Keratinocyte (primary cell): Measurements from ENCODE around the gene EVI5. TPM values are rescaled to one million over a fixed set of nuclear protein-coding genes. Genes with fewer than 3 reads are reported as not detected.

Source experiments
- DNase-seq: peaks from one replicate; pipeline ENCODE4 v3.0.0-alpha.2; 2011; ENCODE audit warnings: low read depth, missing footprints, low spot score
- FAIRE-seq: peaks from 2 replicates; lab custom pipeline; 2011; peaks lifted over from hg19 to GRCh38; lab: Jason Lieb, UNC
- H2AFZ ChIP-seq: 2 replicates; pipeline ENCODE4 v1.6.0; 2012; ENCODE audit warnings: low read length, control low read depth, inconsistent platforms; ENCODE audit not compliant: control insufficient read depth
- H3K27ac ChIP-seq: 2 replicates; pipeline ENCODE4 v1.5.1; 2011; ENCODE audit warnings: low read length; ENCODE audit not compliant: control insufficient read depth, insufficient read depth
- H3K27me3 ChIP-seq: 3 replicates; pipeline ENCODE4 v1.6.0; 2011; ENCODE audit warnings: low read length; ENCODE audit not compliant: control insufficient read depth, insufficient read depth; ENCODE audit errors: extremely low read depth
- H3K36me3 ChIP-seq, 2 experiments: 2 replicates in 1 of 2; 3 replicates in 1 of 2; pipeline ENCODE4 v1.5.1; 2011; ENCODE audit warnings: low read length in 2 of 2, mild to moderate bottlenecking in 1 of 2; ENCODE audit not compliant: control insufficient read depth in 2 of 2, insufficient read depth in 2 of 2; ENCODE audit errors: extremely low read depth in 1 of 2
- H3K4me1 ChIP-seq: 3 replicates; pipeline ENCODE4 v1.5.1; 2011; ENCODE audit warnings: low read length; ENCODE audit not compliant: control insufficient read depth, insufficient read depth; ENCODE audit errors: extremely low read depth
- H3K4me2 ChIP-seq: 3 replicates; pipeline ENCODE4 v1.6.0; 2011; ENCODE audit warnings: low read depth, low read length; ENCODE audit not compliant: control insufficient read depth, insufficient read depth; ENCODE audit errors: extremely low read depth
- H3K4me3 ChIP-seq, 3 experiments: fragments of 200-600 bp in 1 of 3; sonication (generic) in 1 of 3; 2 replicates in 2 of 3; 3 replicates in 1 of 3; pipeline ENCODE4 v1.5.1; 2011 to 2016; ENCODE audit warnings: low read length in 3 of 3, mild to moderate bottlenecking in 3 of 3, control low read depth in 2 of 3, inconsistent platforms in 1 of 3, low read depth in 1 of 3, mixed read lengths in 1 of 3, mixed run types in 1 of 3, moderate library complexity in 1 of 3; ENCODE audit not compliant: control insufficient read depth in 2 of 3, insufficient read depth in 2 of 3; ENCODE audit errors: extremely low read depth in 1 of 3
- H3K79me2 ChIP-seq: 2 replicates; pipeline ENCODE4 v1.6.0; 2012; ENCODE audit warnings: low read length; ENCODE audit not compliant: control insufficient read depth, insufficient read depth
- H3K9ac ChIP-seq: 3 replicates; pipeline ENCODE4 v1.6.0; 2011; ENCODE audit warnings: low read length; ENCODE audit not compliant: control insufficient read depth, insufficient read depth; ENCODE audit errors: extremely low read depth
- H3K9me1 ChIP-seq: 3 replicates; pipeline ENCODE4 v1.6.0; 2011; ENCODE audit warnings: low read length; ENCODE audit not compliant: control insufficient read depth, insufficient read depth; ENCODE audit errors: extremely low read depth
- H3K9me3 ChIP-seq: 2 replicates; pipeline ENCODE4 v1.5.1; 2012; ENCODE audit warnings: low read depth, low read length; ENCODE audit not compliant: control insufficient read depth
- H4K20me1 ChIP-seq: 3 replicates; pipeline ENCODE4 v1.6.0; 2011; ENCODE audit warnings: low read length; ENCODE audit not compliant: control insufficient read depth, insufficient read depth; ENCODE audit errors: extremely low read depth
- CTCF ChIP-seq, 3 experiments: IDR thresholded peaks in 1 of 3; conservative IDR thresholded peaks in 1 of 3; optimal IDR thresholded peaks in 1 of 3; 2 replicates in 2 of 3; 3 replicates in 1 of 3; pipeline versions ENCODE3 to v1.5.1; 2011; ENCODE audit warnings: low read length in 3 of 3, mild to moderate bottlenecking in 3 of 3, moderate library complexity in 2 of 3, control low read depth in 1 of 3, inconsistent platforms in 1 of 3; ENCODE audit not compliant: insufficient read depth in 2 of 3; ENCODE audit errors: extremely low read depth in 1 of 3
- EZH2 ChIP-seq: IDR thresholded peaks from one replicate; pipeline ENCODE4 v1.6.1; 2012; ENCODE audit warnings: inconsistent platforms, mild to moderate bottlenecking, low read length, moderate library complexity
- dilution Hi-C: fragments of 300-500 bp; cut with MboI; formaldehyde crosslinking; loops from one replicate; pipeline ENCODE4 v1.7.0; 2020; ENCODE audit warnings: low sequenced_read_pairs; ENCODE audit not compliant: extremely low pct_ligation_motif_present
- polyA plus RNA-seq, 5 experiments: library from polyadenylated mRNA; depleted of rRNA in 3 of 5; stranded (reverse) in 3 of 5; stranded (forward) in 1 of 5; unstranded in 1 of 5; fragments of >200 nt; gene quantifications; 1 replicate in 1 of 5; 2 replicates in 3 of 5; 3 replicates in 1 of 5; pipeline versions ENCODE4 v1.2.1 to v1.2.3, GENCODE V29; 2011 to 2012; ENCODE audit warnings: missing spikeins in 2 of 5, low read depth in 1 of 5, low replicate concordance in 1 of 5

EVI5 gene
- polyA plus RNA-seq, 1 donor (not counting 4 experiments of a cell fraction or from before 2014, with no cell fraction given): 23.2 TPM

- no peak for DNase-seq
- Histone ChIP-seq H2AFZ (no peak overlapping the region), H3K36me3 (no peaks in the 10 kb centered on the region), H3K4me2 (no peak overlapping the region), H4K20me1 (no peaks in the 10 kb centered on the region), H3K27ac (no peak overlapping the region), H3K79me2 (no peaks in the 10 kb centered on the region), H3K4me1 (peaks cover 7% of the 10 kb centered on the region), H3K27me3 (no peaks in the 10 kb centered on the region), H3K9ac (no peak overlapping the region), H3K9me3 (no peaks in the 10 kb centered on the region), H3K9me1 (no peaks in the 10 kb centered on the region), H3K4me3 (no peak overlapping the region)
- TF ChIP-seq EZH2 (no peak), CTCF (optimal IDR thresholded peaks at IDR 0.05 in 1 of 3, IDR thresholded peaks at IDR 0.05 in 1 of 3, conservative IDR thresholded peaks at IDR 0.05 in 1 of 3; ENCODE audit: extremely low read depth in 1 of 3, insufficient read depth in 2 of 3, low read length in 3 of 3) (no peak)
- FAIRE-seq: peak; percentile 36
- dilution Hi-C loops: no loop called here
Observed at GRCh38 chr1:92792340-92792782, 7.5 kb upstream of the EVI5 start.

DNA sequence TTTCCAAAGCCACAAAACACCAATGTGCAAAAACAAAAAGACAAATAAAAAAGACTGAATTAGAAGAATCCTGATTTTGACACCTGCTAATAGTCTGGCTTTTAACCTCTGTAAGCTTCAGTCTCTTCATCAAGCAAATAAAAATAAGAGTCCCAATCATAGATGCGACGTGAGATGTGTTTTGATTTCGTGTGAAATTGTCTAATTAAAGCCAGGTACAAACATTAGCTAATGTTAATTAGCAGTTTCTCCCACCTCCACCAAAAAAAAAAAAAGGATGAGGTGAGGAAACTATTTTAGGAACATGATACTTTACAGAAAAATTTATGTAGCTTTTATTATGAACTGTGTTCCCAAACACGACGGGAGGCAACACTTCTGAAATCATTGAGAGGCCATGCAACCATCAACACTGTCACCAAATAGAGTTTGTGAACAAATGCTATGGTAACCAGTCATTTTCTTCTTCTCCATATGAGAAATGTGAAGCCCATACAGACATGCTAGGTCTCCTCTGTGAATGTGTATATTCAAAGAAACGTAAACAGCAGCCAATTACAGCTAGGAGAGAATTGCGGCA, 6.7 kb upstream of the EVI5 start:
- Histone ChIP-seq H2AFZ (no peak overlapping the region), H3K4me3 (no peak overlapping the region)
- no peak for DNase-seq

More for the DNA sequence above, 6.7 kb upstream of the EVI5 start:
- Histone ChIP-seq H3K9ac (no peak overlapping the region), H3K27ac (no peak overlapping the region), H3K9me1 (no peaks in the 10 kb centered on the region), H3K9me3 (no peaks in the 10 kb centered on the region), H3K4me1 (peaks cover 7% of the 10 kb centered on the region), H3K27me3 (no peaks in the 10 kb centered on the region), H3K36me3 (no peaks in the 10 kb centered on the region), H3K79me2 (no peaks in the 10 kb centered on the region), H3K4me2 (no peak overlapping the region), H4K20me1 (no peaks in the 10 kb centered on the region)
- dilution Hi-C loops: no loop called here
- no peak for TF ChIP-seq CTCF (optimal IDR thresholded peaks at IDR 0.05 in 1 of 3, IDR thresholded peaks at IDR 0.05 in 1 of 3, conservative IDR thresholded peaks at IDR 0.05 in 1 of 3; ENCODE audit: extremely low read depth in 1 of 3, insufficient read depth in 2 of 3, low read length in 3 of 3)
- no peak for TF ChIP-seq EZH2
- no peak for FAIRE-seq
